Measurements from ENCODE around the gene PEBP1. TPM values are rescaled to one million over a fixed set of nuclear protein-coding genes. Genes with fewer than 3 reads are reported as not detected.

Gene PEBP1
- total RNA-seq, 1 experiment from 2014 or later: 312 TPM

DNA sequence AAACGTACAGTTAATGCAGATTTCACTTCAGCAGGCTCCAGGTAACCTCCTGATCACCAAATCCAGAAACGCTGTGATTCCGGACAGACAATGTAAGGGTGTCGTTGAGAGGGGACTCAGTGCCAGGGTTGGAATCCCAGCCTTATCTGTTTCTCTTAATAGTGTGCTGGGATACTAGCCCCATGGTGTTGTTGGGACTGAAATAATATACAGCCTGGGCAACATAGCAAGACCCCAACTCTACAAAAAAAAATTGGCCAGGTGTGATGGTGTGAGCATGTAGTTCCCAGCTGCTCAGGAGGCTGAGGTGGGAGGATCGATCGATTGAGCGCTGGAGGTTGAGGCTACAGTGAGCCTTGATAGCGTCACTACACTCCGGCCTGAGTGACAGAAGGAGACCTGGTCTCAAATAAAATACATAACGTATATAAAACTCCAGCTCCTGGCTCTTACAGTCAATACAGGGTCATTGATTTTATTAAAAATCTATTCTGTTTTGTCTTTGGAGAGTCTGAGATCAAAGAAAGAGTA, 1.3 kb downstream of the PEBP1 start:
- H3K27ac ChIP-seq (ENCODE audit: low read depth, low read length, poor library complexity, severe bottlenecking): peak overlapping the region; percentile 94
- no peaks in the 10 kb centered on the region for H3K27me3 ChIP-seq (replicated peaks; ENCODE audit: insufficient read depth, low read depth, low read length, poor library complexity)
- intact Hi-C loops (cut with micrococcal nuclease; ENCODE audit: unreplicated experiment): loop anchor here (5.0 kb wide), 1 partner anchor 75 kb away; the partner anchor contains the start of gene WSB2
- POLR2A ChIA-PET (ENCODE audit: low non-redundant PET): interaction anchor here (0.6 kb wide), 1 partner anchor 17 kb away, joined by 3 read pairs; no protein-coding TSS in a partner anchor
- TF ChIP-seq EZH2 (IDR thresholded peaks at IDR 0.05; ENCODE audit: borderline replicate concordance, low read depth, low read length, poor library complexity, severe bottlenecking): no peak
- TF ChIP-seq, protein P1, sequence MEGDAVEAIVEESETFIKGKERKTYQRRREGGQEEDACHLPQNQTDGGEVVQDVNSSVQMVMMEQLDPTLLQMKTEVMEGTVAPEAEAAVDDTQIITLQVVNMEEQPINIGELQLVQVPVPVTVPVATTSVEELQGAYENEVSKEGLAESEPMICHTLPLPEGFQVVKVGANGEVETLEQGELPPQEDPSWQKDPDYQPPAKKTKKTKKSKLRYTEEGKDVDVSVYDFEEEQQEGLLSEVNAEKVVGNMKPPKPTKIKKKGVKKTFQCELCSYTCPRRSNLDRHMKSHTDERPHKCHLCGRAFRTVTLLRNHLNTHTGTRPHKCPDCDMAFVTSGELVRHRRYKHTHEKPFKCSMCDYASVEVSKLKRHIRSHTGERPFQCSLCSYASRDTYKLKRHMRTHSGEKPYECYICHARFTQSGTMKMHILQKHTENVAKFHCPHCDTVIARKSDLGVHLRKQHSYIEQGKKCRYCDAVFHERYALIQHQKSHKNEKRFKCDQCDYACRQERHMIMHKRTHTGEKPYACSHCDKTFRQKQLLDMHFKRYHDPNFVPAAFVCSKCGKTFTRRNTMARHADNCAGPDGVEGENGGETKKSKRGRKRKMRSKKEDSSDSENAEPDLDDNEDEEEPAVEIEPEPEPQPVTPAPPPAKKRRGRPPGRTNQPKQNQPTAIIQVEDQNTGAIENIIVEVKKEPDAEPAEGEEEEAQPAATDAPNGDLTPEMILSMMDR (conservative IDR thresholded peaks at IDR 0.05; ENCODE audit: low read depth, low read length): no peak
- CTCF ChIA-PET: no interaction called here
- peaks cover 42% of the 10 kb centered on the region for H3K36me3 ChIP-seq (ENCODE audit: insufficient read depth, low read length, poor library complexity, severe bottlenecking)
- DNase-seq (ENCODE audit: low spot score): no peak
- H3K4me3 ChIP-seq (ENCODE audit: low read depth, low read length, poor library complexity, severe bottlenecking): peak overlapping the region; percentile 97
- TSS peak; percentile 66 for BruUV-seq (replicated peaks)
- H3K9me3 ChIP-seq (ENCODE audit: low read depth, low read length, poor library complexity, severe bottlenecking): no peaks in the 10 kb centered on the region
- H3K4me1 ChIP-seq (ENCODE audit: insufficient read depth, low read length, poor library complexity, severe bottlenecking): peaks cover 6% of the 10 kb centered on the region

DNA sequence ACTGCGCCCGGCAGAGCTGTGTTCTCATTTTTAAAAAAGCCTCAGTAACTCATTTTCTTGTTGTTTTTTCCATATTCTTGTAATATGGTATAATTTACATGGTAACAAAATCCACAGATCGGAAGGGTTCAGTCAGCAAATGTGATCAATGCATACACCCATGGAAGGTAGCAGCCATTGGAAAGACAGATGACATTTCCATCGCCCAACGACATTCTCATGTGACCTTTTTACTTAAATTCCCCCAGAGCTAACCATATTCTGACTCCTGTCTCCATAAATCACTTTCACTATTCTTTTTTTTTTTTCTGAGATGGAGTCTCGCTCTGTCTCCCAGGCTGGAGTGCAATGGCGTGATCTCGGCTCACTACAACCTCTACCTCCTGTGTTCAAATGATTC, 4.9 kb downstream of the PEBP1 start:
- ChIA-PET CTCF (no interaction called here), POLR2A (ENCODE audit: low non-redundant PET) (no interaction called here)
- H3K4me3 ChIP-seq (ENCODE audit: low read depth, low read length, poor library complexity, severe bottlenecking): no peak overlapping the region
- peaks cover 72% of the 10 kb centered on the region for H3K36me3 ChIP-seq (ENCODE audit: insufficient read depth, low read length, poor library complexity, severe bottlenecking)
- DNase-seq (ENCODE audit: low spot score): no peak
- TF ChIP-seq EZH2 (IDR thresholded peaks at IDR 0.05; ENCODE audit: borderline replicate concordance, low read depth, low read length, poor library complexity, severe bottlenecking): no peak
- TF ChIP-seq, protein P1 (conservative IDR thresholded peaks at IDR 0.05; ENCODE audit: low read depth, low read length): no peak
- H3K9me3 ChIP-seq (ENCODE audit: low read depth, low read length, poor library complexity, severe bottlenecking): no peaks in the 10 kb centered on the region
- no TSS peak for BruUV-seq (replicated peaks)
- H3K27me3 ChIP-seq (replicated peaks; ENCODE audit: insufficient read depth, low read depth, low read length, poor library complexity): no peaks in the 10 kb centered on the region
- no peaks in the 10 kb centered on the region for H3K4me1 ChIP-seq (ENCODE audit: insufficient read depth, low read length, poor library complexity, severe bottlenecking)
- no peak overlapping the region for H3K27ac ChIP-seq (ENCODE audit: low read depth, low read length, poor library complexity, severe bottlenecking)
- intact Hi-C loops (cut with micrococcal nuclease; ENCODE audit: unreplicated experiment): no loop called here

DNA sequence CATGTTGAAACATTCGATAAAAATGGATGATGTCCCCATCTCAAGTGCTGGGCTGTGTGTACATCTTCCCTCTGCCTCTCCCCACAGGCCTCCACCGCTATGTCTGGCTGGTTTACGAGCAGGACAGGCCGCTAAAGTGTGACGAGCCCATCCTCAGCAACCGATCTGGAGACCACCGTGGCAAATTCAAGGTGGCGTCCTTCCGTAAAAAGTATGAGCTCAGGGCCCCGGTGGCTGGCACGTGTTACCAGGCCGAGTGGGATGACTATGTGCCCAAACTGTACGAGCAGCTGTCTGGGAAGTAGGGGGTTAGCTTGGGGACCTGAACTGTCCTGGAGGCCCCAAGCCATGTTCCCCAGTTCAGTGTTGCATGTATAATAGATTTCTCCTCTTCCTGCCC, 8.6 kb downstream of the PEBP1 start:
- CTCF ChIA-PET: no interaction called here

More for the DNA sequence above, 8.6 kb downstream of the PEBP1 start:
- POLR2A ChIA-PET (ENCODE audit: low non-redundant PET): no interaction called here
- no TSS peak for BruUV-seq (replicated peaks)
- Histone ChIP-seq H3K27ac (ENCODE audit: low read depth, low read length, poor library complexity, severe bottlenecking) (no peak overlapping the region), H3K27me3 (replicated peaks; ENCODE audit: insufficient read depth, low read depth, low read length, poor library complexity) (no peaks in the 10 kb centered on the region), H3K36me3 (ENCODE audit: insufficient read depth, low read length, poor library complexity, severe bottlenecking) (peaks cover 63% of the 10 kb centered on the region), H3K9me3 (ENCODE audit: low read depth, low read length, poor library complexity, severe bottlenecking) (no peaks in the 10 kb centered on the region), H3K4me1 (ENCODE audit: insufficient read depth, low read length, poor library complexity, severe bottlenecking) (no peaks in the 10 kb centered on the region), H3K4me3 (ENCODE audit: low read depth, low read length, poor library complexity, severe bottlenecking) (no peak overlapping the region)
- DNase-seq (ENCODE audit: low spot score): no peak
- intact Hi-C loops (cut with micrococcal nuclease; ENCODE audit: unreplicated experiment): no loop called here
- TF ChIP-seq, protein P1 (conservative IDR thresholded peaks at IDR 0.05; ENCODE audit: low read depth, low read length): no peak
- no peak for TF ChIP-seq EZH2 (IDR thresholded peaks at IDR 0.05; ENCODE audit: borderline replicate concordance, low read depth, low read length, poor library complexity, severe bottlenecking)

All from A673 (cell line).